Measurements from ENCODE around the gene SHISA8.

Gene SHISA8

GRCh38 chr22:41933411-41934177 is 18.7 kb upstream of the SHISA8 start:
- DNase-seq, result no peak

DNA sequence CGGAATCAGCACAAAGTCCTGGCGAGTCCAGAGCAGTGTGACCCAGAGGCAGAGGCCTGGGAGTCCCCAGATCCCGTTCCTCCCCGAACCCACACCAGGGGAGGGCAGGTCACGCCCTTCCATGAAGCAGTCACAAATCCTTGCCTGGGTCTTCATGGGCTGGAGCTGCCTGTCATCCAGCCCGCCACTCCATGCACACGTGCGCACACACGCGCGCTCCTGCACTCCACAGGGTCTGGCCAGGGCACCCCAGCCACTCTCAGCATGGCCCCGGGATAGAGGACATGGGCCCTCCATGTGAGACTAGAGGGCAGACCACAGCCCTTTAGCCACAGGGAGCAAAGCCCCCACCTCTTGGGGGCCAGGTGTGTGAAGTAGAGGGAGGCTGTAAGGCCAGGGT is 17.5 kb upstream of the SHISA8 start:
- no peak for DNase-seq

DNA sequence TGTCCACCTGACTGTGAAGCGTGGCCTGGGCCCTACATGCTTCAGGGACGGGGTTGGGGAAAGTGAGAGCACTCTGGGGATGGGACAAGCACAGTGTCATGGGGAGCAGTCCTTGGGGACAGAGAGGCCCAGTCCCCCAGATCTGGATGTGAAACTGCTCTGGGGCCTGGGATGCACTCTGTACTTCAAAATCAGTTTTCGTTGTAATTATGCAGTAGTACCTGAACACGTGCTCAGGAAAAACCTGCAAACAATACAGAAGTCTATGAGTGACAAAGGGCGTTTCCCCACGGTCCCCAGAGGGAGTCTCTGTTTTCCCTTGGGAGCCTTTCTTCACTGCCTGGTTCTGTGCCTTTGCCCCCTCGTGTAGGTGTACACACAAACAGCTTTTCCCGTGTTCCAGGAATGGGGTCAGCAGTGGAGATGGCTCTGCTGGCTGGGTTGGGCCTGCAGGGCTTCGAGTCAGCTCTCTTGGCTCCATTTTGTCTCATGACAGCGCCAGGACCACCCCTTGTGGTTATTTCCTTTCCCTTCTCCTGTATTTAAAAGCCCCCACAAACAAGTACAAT is 16.9 kb upstream of the SHISA8 start:
- no peak for DNase-seq

- DNase-seq, result no peak
These were observed 14.5 kb upstream of the SHISA8 start for GRCh38 chr22:41929418-41929810.

- no peak for DNase-seq
These were observed 13.9 kb upstream of the SHISA8 start for GRCh38 chr22:41928593-41929417.

GRCh38 chr22:41927813-41928212 is 12.9 kb upstream of the SHISA8 start:
- DNase-seq, result no peak

GRCh38 chr22:41925783-41926460 is 11.0 kb upstream of the SHISA8 start:
- DNase-seq, result no peak

DNA sequence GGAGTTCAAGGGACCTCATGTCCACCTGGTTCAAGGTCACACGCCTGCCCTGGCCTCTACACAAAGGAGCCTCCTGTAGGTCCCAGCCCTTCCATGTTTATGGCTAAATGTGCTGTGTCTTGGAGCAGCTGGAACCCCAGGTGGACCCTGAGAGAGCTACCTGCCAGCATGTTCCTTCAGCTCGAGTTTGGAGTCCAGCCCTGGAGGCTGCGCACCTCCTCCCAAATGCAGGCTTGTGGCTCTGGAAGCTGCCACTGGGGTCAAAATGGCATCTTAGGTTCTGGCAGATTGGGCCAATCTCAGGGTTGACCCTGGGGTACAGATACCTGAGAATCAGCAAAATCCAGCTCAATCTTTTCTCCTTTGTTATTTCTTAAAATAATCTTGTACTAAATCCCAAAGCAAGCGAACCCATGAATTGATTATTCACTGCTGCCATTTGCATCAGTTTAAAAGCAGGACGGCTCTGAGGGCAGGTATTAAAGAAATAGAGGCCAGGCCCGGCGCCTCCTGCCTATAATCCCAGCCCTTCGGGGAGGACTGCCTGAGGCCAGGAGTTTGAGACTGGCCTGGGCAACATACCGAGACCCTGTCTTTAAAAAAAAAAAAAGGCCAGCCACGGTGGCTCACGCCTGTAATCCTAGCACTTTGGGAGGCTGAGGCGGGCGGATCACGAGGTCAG is 8.9 kb upstream of the SHISA8 start:
- no peak for DNase-seq

- no peak for DNase-seq
These were observed 8.2 kb upstream of the SHISA8 start for GRCh38 chr22:41922940-41923594.

DNA sequence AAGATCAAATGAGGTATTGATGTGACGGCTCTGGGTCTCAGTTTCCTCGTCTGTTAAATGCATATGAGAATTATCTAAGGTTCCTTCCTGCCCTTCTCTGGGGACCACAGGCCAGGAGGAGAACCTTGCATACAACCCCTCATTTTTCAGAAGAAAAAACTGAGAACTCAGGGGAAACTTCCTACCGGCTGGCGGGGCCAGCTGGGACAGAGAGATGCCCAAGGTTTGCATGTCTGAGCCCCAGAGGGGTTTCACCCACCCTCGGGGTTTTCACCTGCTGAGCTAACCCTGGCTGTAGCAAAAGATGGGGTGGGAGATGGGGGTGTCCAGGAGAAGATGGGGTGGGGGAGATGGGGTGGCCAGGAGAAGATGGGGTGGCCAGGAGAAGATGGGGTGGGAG is 7.5 kb upstream of the SHISA8 start:
- no peak for DNase-seq

GRCh38 chr22:41920271-41920976 is 5.5 kb upstream of the SHISA8 start:
- no peak for DNase-seq

DNA sequence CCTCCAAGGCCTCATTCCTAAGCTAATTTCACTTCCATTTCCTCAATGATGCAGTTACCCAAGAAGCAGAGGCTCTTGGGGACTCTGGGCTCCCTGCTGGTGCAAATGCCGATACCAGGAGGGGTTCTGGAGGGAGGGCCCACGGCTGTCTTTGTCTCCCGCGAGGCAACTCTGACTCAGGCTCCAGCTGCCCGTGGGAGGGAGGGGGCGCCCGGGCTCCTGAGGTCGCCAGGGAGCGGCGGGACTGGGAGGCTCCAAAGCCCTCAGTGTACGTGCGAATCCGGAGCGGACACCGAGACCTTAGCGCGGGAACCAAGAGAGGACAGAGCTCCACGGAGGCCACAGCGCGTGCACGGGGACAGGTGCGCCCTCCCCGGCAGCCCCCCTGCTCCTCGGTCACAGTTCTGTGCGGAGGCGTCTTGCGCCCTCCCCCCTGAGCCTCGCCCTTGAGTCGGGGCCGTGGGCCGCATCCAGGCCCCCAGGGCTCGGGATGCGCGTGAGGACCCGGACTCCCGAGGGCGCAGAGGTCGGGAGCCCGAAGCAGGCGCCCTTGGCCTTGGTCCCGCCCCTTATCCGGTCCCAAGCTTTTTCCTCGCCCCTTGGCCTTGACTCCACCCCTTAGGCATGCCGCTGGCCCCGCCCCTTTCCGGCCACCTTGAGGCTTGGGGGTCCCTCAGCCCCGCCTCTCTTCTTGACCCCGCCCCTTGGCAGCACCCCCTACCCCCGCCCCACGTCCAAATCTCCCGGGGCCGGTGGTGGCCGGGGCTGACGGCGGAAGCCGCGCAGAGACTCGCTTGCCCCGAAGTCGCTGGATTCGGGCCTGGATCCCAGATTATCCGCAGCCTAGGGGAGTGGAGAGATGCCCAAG is 4.7 kb upstream of the SHISA8 start:
- no peak for DNase-seq

GRCh38 chr22:41917903-41918791 is 3.3 kb upstream of the SHISA8 start:
- DNase-seq, result no peak

GRCh38 chr22:41917375-41917902 is 2.6 kb upstream of the SHISA8 start:
- no peak for DNase-seq

DNA sequence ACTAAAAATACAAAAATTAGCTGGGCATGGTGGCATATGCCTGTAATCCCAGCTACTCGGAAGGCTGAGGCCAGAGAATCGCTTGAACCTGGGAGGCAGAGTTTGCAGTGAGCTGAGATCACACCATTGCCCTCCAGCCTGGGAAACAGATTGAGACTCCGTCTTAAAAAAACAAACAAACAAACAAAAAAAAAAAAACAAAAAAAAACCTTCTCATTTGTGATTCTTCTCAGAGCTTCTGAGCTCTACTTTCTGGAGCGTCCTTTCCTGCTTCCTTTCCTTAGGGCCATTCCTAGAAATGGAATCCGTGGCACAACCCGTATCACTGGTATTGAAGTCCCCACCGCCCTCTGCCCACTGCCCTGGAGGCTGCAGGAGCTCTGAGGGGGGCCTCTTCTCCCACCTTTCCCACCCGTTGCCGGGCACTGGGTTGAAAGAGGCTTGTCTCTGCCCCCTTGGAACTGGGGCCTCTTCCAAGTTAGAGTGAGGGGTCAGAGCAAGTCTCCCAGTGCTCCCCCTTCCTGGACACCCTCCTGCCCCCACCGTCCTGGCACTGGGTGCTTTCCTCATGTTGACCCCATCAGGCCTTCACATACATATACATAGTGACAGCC is 2.0 kb upstream of the SHISA8 start:
- no peak for DNase-seq

- no peak for DNase-seq
These were observed 1.1 kb upstream of the SHISA8 start for GRCh38 chr22:41915786-41916493.

- DNase-seq, result no peak
These were observed 251 bp downstream of the SHISA8 start for GRCh38 chr22:41914611-41915034.

All from cortex of kidney (tissue), 1 donor.